OCI-LY1 (cell line): ENCODE results near the gene GRK1.

ENCODE experiments used
- H2AFZ ChIP-seq: fragments of 200-600 bp; sonication (generic), shearing (Covaris generic); 2 replicates; pipeline ENCODE4 v1.6.0; 2014; ENCODE audit warnings: antibody characterized with exemption, mild to moderate bottlenecking, low read length
- H3F3A ChIP-seq: fragments of 200-600 bp; sonication (generic), shearing (Covaris generic); 2 replicates; pipeline ENCODE4 v1.6.0; 2014; ENCODE audit warnings: mild to moderate bottlenecking, antibody characterized with exemption, low read length, moderate library complexity; ENCODE audit not compliant: insufficient read depth
- H3K27ac ChIP-seq: fragments of 200-600 bp; sonication (generic); 2 replicates; pipeline ENCODE4 v1.5.1; 2014; ENCODE audit warnings: low read length, mixed run types, mild to moderate bottlenecking, low read depth; ENCODE audit not compliant: poor library complexity, severe bottlenecking
- H3K27me3 ChIP-seq: fragments of 200-600 bp; sonication (generic); 2 replicates; pipeline ENCODE4 v1.6.0; 2014; ENCODE audit warnings: antibody characterized with exemption, mild to moderate bottlenecking, low read length, moderate library complexity; ENCODE audit not compliant: insufficient read depth
- H3K36me3 ChIP-seq: fragments of 200-600 bp; sonication (generic); 2 replicates; pipeline ENCODE4 v1.6.1; 2014; ENCODE audit warnings: mild to moderate bottlenecking, antibody characterized with exemption, low read length, moderate library complexity, mixed read lengths; ENCODE audit not compliant: insufficient read depth
- H3K4me1 ChIP-seq: fragments of 200-600 bp; sonication (generic); 2 replicates; pipeline ENCODE4 v1.5.1; 2014; ENCODE audit warnings: mild to moderate bottlenecking, low read length, moderate library complexity; ENCODE audit not compliant: insufficient read depth, severe bottlenecking
- H3K4me2 ChIP-seq: fragments of 200-600 bp; sonication (generic), shearing (Covaris generic); 2 replicates; pipeline ENCODE4 v1.6.1; 2014; ENCODE audit warnings: low read length
- H3K4me3 ChIP-seq: fragments of 200-600 bp; sonication (generic); 2 replicates; pipeline ENCODE4 v1.5.1; 2014; ENCODE audit warnings: low read length, low read depth, mild to moderate bottlenecking, mixed read lengths; ENCODE audit not compliant: poor library complexity, severe bottlenecking
- H3K79me2 ChIP-seq: fragments of 200-600 bp; shearing (Covaris generic); 2 replicates; pipeline ENCODE4 v1.6.1; 2016; ENCODE audit warnings: mixed run types, low read length, mixed read lengths; ENCODE audit not compliant: insufficient read depth
- H3K9ac ChIP-seq: fragments of 200-600 bp; sonication (generic), shearing (Covaris generic); 2 replicates; pipeline ENCODE4 v1.6.1; 2014; ENCODE audit warnings: mild to moderate bottlenecking, low read length, mixed read lengths
- H3K9me2 ChIP-seq: fragments of 200-600 bp; sonication (generic), shearing (Covaris generic); 2 replicates; pipeline ENCODE4 v1.6.1; 2014; ENCODE audit warnings: low read depth, mild to moderate bottlenecking, low read length, mixed read lengths
- H3K9me3 ChIP-seq: fragments of 200-600 bp; shearing (Covaris generic); 2 replicates; pipeline ENCODE4 v1.6.1; 2014; ENCODE audit warnings: low read length, mixed read lengths
- H4K20me1 ChIP-seq: fragments of 200-600 bp; sonication (generic), shearing (Covaris generic); 2 replicates; pipeline ENCODE4 v1.6.0; 2016; ENCODE audit warnings: mild to moderate bottlenecking, low read length; ENCODE audit not compliant: insufficient read depth
- EZH2 ChIP-seq: fragments of 200-600 bp; sonication (generic), shearing (Covaris generic); IDR thresholded peaks from 2 replicates; pipeline ENCODE4 v1.8.0; 2017; ENCODE audit warnings: borderline replicate concordance, mixed run types, mild to moderate bottlenecking, antibody characterized with exemption, low read length, moderate library complexity, mixed read lengths
- TF ChIP-seq, protein P1 (sequence below): fragments of 200-600 bp; sonication (generic), shearing (Covaris generic); IDR thresholded peaks from 2 replicates; pipeline ENCODE4 v1.5.1; 2017; ENCODE audit warnings: mild to moderate bottlenecking, antibody characterized with exemption, low read length, moderate library complexity, mixed read lengths

Gene GRK1

DNA sequence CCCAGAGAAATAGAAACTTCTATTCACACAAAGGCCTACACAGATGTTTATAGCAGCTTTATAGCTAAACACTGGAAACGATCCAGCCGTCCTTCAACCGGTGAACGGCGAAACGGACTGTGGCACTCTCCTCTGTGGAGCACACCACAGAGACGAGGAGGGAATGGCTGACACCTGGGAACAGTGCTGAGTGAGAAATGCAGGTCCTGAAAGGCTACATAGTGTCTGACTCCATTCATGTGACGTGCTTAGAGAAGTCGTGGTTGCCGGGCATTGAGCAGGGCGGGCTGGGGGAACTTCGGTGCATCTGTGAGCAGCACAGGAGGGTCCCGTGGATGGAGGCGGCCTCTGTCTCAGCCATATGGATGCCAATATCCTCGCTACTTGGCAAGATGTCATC, 3.1 kb upstream of the GRK1 start:
- Histone ChIP-seq H3K9ac (no peak overlapping the region), H3K4me2 (no peak overlapping the region), H3K4me3 (no peak overlapping the region), H3K4me1 (no peaks in the 10 kb centered on the region), H3K27me3 (no peaks in the 10 kb centered on the region; the same call in 1 of the 2 replicates), H3K9me2 (no peaks in the 10 kb centered on the region), H2AFZ (no peak overlapping the region), H3K27ac (no peak overlapping the region), H3K9me3 (peaks cover 15% of the 10 kb centered on the region; the same call in 1 of the 2 replicates), H4K20me1 (no peaks in the 10 kb centered on the region), H3F3A (no peaks in the 10 kb centered on the region), H3K79me2 (no peaks in the 10 kb centered on the region), H3K36me3 (no peaks in the 10 kb centered on the region)
- TF ChIP-seq EZH2 = no peak
- TF ChIP-seq, protein P1, sequence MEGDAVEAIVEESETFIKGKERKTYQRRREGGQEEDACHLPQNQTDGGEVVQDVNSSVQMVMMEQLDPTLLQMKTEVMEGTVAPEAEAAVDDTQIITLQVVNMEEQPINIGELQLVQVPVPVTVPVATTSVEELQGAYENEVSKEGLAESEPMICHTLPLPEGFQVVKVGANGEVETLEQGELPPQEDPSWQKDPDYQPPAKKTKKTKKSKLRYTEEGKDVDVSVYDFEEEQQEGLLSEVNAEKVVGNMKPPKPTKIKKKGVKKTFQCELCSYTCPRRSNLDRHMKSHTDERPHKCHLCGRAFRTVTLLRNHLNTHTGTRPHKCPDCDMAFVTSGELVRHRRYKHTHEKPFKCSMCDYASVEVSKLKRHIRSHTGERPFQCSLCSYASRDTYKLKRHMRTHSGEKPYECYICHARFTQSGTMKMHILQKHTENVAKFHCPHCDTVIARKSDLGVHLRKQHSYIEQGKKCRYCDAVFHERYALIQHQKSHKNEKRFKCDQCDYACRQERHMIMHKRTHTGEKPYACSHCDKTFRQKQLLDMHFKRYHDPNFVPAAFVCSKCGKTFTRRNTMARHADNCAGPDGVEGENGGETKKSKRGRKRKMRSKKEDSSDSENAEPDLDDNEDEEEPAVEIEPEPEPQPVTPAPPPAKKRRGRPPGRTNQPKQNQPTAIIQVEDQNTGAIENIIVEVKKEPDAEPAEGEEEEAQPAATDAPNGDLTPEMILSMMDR = no peak

DNA sequence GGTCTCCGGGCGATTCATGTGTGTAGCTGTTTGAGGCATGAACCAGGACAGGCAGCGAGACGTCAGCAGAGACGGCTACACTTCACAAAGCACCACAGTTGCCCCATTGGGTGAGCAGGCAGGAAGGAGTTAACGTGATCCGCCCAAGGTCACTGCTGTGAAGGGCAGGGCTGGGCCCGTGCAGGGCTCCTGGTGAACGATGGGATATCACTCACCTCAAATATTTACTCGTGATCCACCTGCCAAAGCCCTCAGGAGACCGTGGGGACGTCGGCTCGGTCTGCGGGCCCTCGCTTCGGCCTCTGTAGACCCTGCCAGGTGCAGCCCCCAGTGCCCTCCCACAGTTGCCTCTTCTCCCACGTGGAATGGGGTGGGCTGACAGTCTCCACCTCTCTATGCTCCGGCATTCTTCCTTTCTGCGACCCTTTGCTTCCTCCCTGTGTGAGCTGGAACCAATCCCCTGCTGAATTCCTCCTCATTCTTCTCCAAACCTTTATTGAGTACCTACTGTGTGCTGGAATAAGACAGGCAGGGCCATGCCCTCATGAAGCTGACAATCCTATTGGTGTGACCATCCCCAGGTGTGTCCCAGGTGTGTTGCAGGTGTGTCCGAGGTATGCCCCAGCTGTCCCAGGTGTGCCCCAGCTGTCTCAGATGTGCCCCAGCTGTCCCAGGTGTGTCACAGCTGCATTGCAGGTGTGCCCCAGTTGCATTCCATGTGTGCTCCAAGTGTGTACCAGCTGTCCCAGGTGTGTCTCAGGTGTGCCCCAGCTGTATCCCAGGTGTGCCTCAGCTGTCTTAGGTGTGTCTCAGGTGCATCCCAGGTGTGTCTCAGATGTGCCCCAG, 2.0 kb upstream of the GRK1 start:
- H3K9me2 ChIP-seq = no peaks in the 10 kb centered on the region
- no peaks in the 10 kb centered on the region for H3K36me3 ChIP-seq
- H2AFZ ChIP-seq = no peak overlapping the region
- H3K79me2 ChIP-seq = no peaks in the 10 kb centered on the region
- H4K20me1 ChIP-seq = no peaks in the 10 kb centered on the region
- H3K4me3 ChIP-seq = no peak overlapping the region
- H3K9me3 ChIP-seq = peaks cover 15% of the 10 kb centered on the region; the same call in 1 of the 2 replicates
- no peak for TF ChIP-seq EZH2
- TF ChIP-seq, protein P1 = no peak
- no peak overlapping the region for H3K27ac ChIP-seq
- H3F3A ChIP-seq = no peaks in the 10 kb centered on the region
- H3K9ac ChIP-seq = no peak overlapping the region
- no peaks in the 10 kb centered on the region; the same call in 1 of the 2 replicates for H3K27me3 ChIP-seq
- no peak overlapping the region for H3K4me2 ChIP-seq
- H3K4me1 ChIP-seq = no peaks in the 10 kb centered on the region

DNA sequence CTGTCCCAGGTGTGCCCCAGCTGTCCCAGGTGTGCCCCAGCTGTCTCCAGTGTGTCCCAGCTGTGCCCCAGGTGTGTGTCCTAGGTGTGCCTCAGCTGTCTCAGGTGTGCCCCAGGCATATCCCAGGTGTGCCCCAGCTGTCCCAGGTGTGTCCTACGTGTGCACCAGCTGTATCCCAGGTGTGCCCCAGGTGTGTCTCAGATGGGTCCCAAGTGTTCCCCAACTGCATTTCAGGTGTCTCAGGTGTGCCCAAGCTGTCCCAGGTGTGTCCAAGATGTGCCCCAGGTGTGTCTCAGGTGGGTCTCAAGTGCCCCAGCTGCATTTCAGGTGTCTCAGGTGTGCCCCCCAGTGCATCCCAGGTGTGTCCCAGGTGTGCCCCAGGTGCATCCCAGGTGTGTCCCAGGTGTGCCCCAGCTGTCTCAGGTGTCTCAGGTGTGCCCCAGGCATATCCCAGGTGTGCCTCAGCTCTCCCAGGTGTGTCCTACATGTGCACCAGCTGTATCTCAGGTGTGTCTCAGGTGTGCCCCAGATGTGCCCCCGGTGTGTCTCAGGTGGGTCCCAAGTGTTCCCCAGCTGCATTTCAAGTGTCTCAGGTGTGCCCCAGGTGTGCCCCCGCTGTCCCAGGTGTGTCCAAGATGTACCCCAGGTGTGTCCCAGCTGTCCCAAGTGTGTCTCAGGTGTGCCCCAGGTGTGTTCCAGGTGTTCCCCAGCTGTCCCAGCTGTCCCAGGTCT, 1.3 kb upstream of the GRK1 start:
- H3K9me2 ChIP-seq = no peaks in the 10 kb centered on the region
- no peak overlapping the region for H3K9ac ChIP-seq
- H3K27ac ChIP-seq = no peak overlapping the region
- no peaks in the 10 kb centered on the region for H3K4me1 ChIP-seq
- H2AFZ ChIP-seq = no peak overlapping the region
- H3K79me2 ChIP-seq = no peaks in the 10 kb centered on the region
- TF ChIP-seq EZH2 = no peak
- TF ChIP-seq, protein P1 = no peak
- H3K27me3 ChIP-seq = no peaks in the 10 kb centered on the region; the same call in 1 of the 2 replicates
- no peak overlapping the region for H3K4me3 ChIP-seq
- no peaks in the 10 kb centered on the region for H3F3A ChIP-seq
- no peak overlapping the region for H3K4me2 ChIP-seq
- H3K36me3 ChIP-seq = no peaks in the 10 kb centered on the region
- H3K9me3 ChIP-seq = peaks cover 15% of the 10 kb centered on the region; the same call in 1 of the 2 replicates
- H4K20me1 ChIP-seq = no peaks in the 10 kb centered on the region
